IPS DF 4.7 (cell line): ENCODE data around the gene RINT1.
"Not testable (repeated sequence)": the region's sequence is repeated elsewhere in the genome, so short reads cannot be mapped to it uniquely, and the experiment has no call there.

Experiments
- DNase-seq: peaks from one replicate; pipeline ENCODE4 v3.0.0-alpha.2; 2013; ENCODE audit warnings: low spot score; ENCODE audit errors: extremely low read depth

Gene RINT1

DNA sequence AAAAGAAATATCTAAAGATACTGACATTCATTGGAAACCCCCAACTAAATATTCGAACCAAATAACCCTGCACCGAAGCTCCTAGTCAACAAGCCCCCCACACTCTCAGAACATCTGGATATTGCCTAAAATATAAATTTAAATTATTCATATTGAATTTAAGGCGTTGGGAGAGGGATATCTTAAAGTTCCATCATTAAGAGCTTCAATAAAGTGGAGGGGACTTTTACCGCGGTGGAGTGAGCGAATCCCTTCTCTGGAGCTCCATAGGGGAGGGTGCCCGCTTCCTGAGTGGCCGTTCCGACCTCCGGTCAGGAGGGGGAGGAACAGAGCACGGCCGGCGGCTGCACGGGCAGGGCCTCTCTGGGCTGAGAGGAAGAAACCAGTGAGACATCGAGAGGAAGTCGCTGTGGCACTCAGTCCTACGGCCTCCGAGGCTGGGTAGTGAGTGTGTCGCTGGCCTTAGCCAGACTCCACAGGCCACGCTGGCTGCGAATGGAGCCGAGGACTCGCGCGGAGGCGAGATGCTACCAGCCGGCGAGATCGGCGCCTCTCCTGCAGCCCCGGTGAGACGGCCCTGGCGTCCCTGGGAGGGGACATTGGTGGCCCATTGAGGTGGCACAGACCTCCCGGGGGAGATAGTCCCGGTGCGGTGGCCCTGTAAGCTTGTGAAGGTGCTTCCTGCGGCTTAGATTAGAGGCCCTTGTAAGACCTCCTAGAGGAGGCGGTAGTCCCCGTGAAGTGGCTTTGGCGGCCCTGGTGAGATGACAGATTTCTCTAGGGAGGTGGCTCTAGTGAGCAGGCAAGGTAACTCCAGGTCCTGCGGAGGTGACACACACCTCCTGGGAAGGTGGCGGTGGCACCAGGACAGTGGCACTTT is at the start of gene RINT1:
TSS of gene RINT1 (plus strand) at position 410 of the 880 bp plus-strand sequence. CDS start at position 525, 115 bp downstream.
- DNase-seq = no peak

DNA sequence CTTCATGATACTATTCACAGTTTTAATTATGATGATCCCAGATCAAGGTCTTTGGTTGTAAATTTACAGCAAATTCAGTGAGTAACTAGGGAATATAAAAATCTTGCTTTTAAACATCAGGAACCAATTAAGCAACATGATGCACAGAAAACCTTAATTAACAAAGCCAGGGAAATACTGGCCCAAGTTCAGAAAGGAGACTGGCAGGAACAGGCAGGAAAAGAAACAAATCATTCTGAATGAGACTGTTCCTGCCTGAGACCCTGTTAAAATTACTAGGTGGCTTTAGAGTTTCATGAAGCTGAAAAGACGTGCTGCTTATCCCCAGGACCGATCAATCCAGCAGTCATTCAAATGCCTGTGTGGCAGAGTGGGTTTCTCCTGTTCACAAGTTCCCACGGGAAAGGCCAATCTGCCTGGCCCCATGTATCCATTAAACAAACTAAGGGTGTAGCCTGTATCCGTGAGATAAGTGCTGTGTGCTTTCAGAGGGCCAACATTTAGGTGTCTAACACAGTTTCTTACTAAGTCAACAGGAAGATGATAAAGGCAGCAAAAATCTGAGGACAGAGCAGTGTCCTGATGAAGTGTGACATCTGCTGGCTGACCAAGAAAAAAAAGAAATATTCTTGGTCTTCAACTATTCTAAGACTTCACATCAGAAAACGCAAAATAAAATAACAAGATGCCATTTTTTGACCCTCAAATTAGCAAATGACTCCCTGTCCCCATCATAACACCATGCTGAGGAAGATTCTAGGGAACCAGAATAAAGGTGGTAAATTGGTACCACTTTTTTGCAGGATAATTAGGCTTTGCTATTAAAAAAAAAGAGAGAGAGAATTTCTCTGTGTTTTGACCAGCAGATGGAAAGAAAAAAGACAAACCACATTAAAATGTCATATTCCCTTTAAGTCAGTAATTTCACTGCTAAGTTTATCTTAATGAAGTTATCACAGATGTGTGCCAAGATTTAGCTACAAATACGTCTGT is 44.1 kb upstream of the RINT1 start:
- DNase-seq = no peak

DNA sequence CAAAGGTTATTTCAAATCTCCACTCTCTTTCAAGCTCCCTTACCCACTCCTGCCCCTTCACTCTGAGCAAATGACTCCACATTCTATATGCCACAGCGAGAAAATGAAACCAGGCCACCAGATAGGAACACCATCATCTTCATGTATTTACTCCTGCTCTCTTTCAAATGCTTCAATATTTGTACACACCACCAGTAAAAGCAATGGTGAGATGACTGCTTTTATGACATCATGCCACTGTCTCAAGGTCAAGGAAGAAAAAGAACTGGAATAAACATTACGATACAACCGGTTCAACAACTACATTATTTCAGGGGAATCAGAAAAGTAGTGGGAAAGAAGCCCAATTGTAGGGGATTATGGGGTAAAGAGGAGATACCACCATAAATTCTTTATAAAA is 42.6 kb upstream of the RINT1 start:
- DNase-seq = no peak

DNA sequence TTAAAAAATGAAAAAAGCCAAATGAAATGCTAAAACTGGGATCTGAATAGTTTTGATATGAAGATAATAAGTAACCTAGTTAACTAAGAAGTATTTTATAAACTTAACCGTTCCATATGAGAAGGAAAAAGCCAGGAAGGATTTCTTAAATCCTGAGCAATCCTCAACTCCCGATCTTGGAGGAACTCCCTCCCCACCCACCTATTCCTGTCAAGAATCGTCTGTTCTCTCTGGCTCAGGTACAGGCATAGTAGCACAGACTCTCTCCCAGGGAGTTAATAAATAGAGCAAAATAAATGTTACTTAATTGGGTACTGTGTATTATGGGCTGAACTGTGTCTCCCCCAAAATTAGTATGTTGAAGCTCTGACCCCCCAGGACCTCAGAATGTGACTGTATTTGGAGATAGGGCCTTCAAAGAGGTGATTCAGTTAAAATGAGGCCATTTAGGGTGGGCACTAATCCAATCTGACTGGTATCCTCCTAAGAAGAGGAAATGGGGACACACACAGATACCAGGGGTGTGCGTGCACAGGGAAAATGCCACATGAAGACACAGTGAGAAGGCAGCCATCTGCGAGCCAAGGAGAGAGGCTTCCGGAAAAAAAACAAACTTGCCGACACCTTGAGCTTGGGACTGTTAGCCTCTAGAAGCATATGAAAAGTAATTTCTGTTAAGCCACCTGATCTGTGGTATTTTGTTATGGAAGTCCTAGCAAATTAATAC is 38.6 kb upstream of the RINT1 start:
- no peak for DNase-seq

DNA sequence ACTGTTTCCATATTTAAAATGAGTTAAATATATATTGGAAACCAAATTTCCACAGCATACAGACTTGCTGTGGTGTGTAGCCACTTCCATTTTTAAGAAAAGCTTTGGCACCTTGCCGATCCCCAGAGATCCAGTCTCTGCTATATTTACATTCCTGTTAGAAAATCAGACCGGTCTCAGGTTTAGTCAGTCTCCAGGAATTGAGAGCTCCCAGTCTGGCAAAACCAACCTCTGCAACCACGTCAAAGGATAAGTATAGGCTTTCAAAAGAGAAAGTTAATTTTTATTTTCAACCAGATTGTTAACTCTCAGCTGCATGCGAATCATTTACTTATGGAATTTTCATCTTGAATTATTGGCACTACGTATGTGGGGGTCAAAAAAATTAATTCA is 38.1 kb upstream of the RINT1 start:
- no peak for DNase-seq

DNA sequence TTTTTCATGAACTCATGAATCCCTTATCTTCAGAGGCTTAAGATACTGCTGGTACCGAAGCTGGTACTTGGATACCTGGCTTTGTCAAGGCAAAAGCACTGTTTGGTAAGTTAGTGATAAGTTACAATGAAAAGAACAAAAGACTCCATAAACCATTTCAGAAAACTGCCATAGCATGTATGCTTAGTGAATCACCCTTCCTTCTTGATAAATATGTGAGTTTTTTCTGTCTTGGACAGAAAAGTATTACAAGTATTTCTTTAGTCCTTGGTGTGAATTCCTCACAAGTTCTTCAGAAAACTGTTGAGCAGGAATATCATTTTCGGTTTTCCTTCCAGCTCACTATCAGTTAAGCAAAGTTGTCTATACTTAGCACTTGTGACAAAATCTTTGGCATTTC is 35.5 kb upstream of the RINT1 start:
- DNase-seq = no peak

DNA sequence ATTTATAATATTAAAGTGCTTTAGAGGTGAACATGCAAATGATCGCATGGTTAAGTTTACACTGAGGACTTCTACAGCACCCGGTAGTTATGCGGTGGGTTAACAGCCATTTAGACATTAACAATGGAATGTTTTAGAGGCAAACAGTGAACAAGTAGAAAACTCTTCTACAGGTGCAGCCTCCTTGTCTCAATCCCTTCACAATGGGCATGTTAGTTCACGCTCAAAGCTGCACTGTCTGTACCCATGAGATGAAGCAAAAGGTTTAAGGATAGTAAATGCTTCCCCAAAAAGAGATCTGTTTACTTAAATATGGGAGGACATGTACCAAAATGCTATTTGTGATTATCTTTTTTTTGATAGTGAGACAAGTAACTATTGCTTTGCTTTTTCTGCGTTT is 35.0 kb upstream of the RINT1 start:
- DNase-seq = no peak

DNA sequence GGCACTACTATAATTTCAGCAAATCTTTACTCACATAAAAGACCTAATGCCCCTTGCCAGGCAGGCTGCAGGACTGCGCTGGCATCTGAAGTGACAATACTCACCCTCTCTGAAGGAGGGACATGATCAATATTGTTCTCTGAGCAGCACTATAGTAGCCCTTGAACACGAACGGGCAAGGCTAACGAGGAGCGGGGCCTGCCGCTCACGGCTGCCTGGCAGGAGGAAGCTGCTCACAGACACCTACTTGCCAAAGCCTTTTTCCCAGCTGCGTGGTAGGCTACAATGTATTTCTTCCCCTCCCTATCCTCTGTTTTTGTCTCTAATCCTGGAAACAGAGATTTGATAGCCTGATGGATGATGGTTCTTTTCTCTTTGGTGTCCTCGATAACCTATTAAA is 29.8 kb upstream of the RINT1 start:
- no peak for DNase-seq

DNA sequence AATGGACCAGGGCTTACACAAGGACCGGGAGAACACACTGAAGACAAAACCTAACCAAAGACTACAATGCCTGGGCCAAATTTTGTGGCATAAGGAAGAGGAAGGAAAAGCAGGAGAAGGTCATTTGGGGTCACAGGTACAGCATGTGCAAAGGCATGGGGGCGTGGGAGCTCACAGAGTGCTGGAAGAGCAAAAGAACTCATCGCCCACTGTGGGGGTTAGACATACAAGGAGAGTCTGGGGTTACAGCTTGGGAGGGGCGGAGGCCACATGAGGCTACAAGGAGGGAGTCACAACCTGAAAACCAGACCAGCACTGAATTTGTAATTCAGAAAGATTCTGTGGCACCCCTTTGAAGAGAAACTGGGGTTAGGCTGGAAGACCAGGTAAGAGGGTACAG is 19.6 kb upstream of the RINT1 start:
- no peak for DNase-seq

DNA sequence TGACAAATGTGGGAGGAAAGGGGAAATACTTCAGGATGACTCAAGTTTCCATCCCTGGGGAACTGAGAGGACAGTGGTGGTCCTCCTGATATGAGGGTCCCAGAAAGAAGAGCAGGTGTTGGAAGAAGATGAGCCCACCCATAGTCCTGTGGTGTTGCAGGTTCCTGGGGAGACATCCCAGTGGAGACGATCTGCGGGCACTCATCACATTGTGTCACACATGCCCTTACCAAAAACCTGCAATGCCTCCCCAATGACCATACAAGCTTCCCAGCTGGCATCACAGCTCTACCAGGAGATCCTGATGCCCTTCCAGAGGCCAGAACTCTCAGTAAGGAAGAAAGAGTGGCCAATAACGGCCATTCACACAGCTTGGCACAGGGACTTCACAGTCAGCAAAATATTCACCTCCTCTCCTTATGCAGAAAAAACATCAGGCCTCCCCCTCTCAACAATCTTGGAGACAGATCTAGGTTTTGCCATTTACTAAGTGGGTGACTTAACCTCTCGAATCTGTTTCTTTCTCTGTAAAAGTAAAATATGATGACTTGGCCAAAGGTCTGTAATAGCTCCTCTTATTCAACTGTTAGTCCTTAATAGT is 19.0 kb upstream of the RINT1 start:
- DNase-seq = no peak

DNA sequence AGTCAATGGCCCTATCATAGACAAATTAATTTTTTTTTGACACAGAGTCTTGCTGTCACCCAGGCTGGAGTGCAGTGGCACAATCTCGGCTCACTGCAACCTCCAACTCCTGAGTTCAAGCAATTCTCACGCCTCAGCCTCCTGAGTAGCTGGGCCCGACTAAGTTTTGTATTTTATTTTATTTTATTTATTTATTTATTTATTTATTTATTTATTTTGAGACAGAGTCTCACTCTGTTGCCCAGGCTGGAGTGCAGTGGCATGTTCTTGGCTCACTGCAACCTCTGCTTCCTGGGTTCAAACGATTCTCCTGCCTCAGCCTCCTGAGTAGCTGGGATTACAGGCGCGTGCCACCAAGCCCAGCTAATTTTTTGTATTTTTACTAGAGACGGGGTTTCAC is 16.4 kb upstream of the RINT1 start:
- DNase-seq = not testable (repeated sequence)

DNA sequence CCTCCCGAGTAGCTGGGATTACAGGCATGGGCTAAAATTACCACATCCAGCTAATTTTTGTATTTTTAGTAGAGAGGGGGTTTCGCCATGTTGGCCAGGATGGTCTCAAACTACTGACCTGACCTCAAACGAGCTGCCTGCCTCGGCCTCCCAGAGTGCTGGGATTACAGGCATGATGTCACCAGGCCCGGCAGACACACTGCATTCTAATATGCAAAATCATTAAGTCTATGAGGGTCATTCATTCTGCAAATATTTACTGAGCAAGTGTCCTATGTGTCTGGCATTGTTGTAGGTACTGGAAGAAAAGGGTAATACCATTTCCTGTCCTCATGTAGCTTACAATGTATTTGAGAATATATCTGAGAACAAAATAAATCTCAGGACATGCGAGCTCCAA is 12.6 kb upstream of the RINT1 start:
- no peak for DNase-seq

DNA sequence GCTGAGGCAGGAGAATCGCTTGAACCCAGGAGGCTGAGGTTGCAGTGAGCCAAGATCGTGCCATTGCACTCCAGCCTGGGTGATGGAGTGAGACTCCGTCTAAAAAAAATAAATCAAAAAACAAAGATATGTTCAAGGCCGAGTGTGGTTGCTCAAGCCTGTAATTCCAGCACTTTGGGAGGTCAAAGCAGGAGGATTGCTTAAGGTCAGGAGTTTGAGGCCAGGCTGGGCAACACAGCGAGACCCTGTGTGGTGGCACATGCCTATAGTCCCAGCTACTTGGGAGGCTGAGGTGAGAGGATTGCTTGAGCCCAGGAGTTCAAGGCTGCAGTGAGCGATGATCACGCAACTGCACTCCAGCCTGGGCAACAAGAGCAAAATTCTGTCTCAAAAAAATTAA is 11.4 kb upstream of the RINT1 start:
- not testable (repeated sequence) for DNase-seq

DNA sequence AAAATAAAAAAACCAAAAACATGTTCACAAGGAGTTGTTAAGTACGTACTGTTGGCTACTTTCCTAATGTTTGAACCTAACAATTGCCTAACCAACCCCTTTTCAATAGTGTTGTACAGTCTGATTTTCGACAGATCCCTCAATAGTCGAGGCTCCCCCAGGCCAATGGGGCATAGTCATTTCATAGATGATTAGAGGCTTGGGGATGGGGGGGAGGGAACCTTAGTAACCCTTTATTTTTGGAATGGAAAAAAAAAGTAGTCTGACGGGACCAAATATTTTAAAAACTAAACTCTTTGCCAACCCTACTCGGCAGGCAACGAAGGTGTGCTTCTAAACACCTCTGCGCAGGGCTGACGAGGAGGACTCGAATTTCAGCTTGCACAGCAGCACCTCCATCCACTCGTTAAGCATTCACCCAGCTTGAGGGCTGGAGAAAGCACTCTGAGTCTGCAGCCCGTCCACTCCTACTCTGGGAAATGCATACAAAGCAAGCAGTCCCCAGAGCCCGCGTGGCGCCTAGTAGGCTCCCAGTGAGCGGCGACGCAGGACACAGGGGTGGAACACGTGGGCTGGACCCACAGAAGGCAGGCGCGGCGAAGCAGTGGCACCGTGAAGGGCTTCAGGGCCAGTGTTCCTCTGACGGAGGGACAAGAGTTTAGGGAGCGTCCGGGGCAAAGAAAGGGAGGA is 10.8 kb upstream of the RINT1 start:
- DNase-seq = no peak

DNA sequence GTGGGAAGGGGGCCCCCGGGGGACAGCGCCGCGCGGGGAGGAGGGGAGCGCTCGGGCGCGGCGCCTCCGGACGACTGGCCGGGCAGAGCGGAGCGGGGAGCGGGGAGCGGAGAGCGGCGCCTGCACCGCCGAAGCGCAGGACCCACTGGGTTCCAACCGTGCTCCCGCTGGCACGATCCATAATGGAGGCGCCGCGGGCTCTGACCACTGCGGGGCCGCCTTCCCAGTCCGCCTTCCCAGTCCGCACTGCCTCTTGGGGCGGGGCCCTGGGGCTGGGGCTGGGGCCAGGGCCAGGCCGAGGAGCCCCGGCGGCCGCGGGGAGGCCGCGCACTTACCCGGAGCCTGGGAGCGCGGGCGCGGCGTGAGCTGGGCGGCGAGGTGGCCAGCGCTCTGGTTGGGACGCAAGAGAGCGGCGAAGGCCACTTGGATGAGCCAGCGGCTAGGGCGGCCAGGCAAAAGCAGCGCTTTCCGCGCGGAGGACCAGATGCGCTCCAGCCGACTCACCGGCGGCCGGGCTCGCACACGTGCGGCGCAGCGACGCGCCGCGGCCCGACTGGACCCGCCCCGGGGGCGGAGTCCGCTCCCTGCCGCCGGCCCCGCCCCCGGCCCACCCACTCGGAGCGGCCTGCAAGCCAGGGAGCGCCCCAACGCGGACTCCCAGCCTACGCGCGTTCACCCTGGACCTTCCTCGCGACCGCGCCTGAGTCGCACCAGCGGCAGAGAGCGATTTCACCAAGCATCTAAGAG is 10.1 kb upstream of the RINT1 start, which contains the start of gene PUS7:
TSS of gene PUS7 (minus strand) at position 555 of the 747 bp plus-strand sequence. CDS start 13,759 bp downstream, outside the sequence.
- DNase-seq = no peak

DNA sequence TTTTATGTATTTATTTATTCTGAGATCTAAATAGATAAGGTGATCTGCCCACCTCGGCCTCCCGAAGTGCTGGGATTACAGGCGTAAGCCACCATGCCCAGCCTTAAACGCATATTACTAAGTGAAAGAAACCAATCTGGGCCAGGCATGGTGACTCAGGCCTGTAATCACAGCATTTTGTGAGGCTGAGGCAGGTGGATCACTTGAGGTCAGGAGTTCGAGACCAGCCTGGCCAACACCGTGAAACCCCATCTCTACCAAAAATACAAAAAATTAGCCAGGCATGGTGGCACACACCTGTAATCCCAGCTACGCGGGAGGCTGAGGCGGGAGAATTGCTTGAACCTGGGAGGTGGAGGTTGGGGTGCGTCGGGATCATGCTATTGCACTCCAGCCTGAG is 7.6 kb upstream of the RINT1 start:
- not testable (repeated sequence) for DNase-seq

DNA sequence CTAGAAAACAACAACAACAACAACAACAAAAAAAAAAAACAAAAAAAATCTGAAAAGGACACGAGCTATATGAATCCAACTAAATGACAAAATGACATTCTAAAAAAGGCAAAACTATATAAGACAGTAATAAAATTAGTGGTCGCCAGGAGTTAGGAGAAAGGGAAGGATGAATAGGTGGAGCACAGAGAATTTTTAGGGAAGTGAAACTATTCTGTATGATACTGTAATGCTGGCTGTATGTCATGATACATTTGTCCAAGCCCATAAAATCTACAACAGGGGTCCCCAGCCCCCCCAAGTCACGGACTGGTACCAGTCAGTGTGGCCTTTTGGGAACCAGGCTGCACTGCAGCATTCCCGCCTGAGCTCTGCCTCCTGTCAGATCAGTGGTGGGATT is 7.2 kb upstream of the RINT1 start:
- DNase-seq = no peak

DNA sequence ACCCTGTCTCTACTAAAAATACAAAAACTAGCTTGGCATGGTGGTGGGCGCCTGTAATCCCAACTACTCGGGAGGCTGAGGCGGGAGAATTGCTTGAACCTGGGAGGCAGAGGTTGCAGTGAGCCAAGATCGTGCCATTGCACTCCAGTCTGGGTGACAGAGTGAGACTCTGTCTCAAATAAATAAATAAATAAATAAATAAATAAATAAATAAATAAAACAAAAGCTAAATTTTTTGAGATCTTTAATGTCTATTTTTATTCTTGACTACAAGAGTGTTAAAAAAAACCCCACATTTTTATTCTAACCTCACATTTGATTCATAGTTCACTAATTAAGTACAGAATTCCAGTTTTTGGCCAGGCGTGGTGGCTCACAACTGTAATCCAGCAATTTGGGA is 4.3 kb upstream of the RINT1 start:
- not testable (repeated sequence) for DNase-seq

DNA sequence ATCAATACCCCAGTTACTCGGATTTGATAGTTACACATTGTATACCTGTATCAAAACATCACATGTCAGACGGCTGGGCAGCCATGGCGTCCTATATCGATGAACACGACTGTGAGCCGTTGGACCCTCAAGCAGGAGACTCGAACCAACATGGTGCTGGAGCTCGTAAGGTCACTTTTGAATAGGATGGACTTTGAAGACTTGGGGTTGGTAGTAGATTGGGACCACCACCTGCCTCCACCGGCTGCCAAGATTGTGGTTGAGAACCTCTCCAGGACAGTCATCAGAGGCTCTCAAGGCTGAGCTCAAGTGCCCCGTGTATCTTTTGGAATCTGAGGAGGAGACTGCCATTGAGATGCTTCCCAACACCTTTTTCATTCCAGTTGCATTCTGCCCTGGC is 1.9 kb upstream of the RINT1 start:
- DNase-seq = no peak

DNA sequence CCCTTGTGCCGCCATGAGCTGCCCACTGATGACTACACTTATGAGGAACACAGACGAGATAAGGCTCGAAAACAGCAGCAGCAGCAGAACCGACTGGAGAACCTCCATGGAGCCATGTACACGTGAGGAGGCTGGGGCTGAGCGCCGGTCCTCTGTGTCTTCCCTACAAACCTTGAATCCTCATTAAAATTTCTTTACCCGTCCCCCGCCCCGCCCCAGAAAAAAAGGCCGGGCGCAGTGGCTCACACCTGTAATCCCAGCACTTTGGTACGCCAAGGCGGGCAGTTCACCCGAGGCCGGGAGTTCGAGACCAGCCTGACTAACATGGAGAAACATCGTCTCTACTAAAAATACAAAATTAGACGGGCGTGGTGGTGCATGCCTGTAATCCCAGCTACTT is 1.5 kb upstream of the RINT1 start:
- no peak for DNase-seq
